NCI-H345 treated with DMSO at 0.1 percent for 48 hours (cell line): ENCODE measurements around the gene ADAMTS16.
A peak's percentile ranks its signal among the peaks of the same experiment; 100 is the strongest.
"Not testable (repeated sequence)": the region's sequence is repeated elsewhere in the genome, so short reads cannot be mapped to it uniquely, and the experiment has no call there.

ENCODE experiments used
- DNase-seq: peaks from one replicate; lab custom pipeline; 2025; ENCODE audit not compliant: unreplicated experiment; lab: John Stamatoyannopoulos, UW

ADAMTS16 gene

DNA sequence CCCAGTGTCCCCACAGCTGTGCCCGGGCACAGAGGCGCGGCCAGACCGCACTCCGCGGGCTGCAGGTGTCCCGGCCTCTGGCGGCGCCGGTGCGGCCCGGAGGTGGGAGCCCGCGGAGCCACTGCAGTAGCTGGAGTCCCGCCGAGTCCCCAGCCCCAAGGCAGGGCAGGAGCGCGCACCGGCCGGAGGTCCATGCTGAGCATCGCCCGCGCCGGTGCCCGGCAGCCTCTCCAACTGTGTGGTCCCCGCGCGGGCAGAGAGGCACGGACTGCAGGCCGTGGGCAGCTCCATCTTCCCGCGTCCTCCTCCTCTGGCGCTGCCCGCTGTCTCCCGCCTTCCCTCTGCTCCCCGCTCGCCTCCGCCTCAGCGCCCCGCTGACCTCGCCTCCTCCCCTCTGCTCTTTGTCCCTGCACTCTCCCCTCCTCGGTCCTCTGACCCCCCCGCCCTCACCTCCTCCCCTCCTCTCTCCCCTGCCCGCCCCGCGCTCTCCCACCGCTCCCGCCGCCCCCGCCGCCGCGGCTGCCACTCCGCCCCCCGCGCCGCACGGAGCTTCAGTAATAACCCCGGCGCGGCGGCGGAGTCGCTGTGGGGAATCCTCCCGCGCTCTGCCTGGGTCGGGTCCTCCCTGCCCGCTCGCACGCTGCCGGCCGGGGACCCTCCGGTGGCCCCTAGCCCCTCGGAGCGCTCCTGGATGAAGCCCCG, at the start of gene ADAMTS16:
Gene ADAMTS16 (plus strand): TSS at position 554 of the 702 bp plus-strand sequence. CDS start 138 bp downstream, at position 692.
- no peak for DNase-seq

GRCh38 chr5:5092149-5092548, 48.0 kb upstream of the ADAMTS16 start:
- no peak for DNase-seq

DNA sequence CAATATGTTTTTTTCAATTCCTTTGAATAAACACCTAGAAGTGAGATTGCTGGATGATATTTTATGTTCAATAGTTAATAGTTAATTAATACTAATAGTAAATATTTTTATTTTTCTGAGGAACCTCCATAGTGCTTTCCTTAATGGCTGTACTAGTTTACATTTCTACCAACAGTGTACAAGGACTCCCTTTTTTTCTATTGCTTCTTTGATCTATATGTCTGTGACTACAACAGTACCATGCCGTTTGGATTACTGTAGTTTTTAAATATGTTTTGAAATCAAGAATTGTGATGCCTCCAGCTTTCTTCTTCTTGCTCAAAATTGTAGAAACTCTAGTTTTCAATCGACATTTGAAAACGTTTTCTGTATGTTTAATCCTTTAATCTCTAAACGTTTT, 39.5 kb upstream of the ADAMTS16 start:
- no peak for DNase-seq

GRCh38 chr5:5101676-5102075, 38.5 kb upstream of the ADAMTS16 start:
- no peak for DNase-seq

DNA sequence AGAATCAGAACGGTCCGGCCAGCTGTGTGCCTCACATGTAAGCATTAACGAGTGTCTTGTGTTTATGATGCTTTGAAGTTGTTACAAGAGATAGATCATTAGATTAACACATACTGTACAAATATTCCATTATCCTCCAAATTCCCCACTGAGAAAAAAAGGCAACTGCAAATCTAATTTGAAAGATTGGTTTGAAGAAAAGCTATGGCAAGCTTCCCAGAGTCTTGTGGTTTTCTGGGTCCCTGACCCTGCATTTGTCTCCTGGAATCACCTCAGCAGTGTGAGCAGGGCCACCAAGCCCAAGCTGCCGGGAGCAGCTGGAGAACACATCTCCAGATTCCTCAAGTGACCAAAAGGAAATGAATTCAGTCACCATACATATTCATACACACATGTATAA, 36.9 kb upstream of the ADAMTS16 start:
- no peak for DNase-seq

GRCh38 chr5:5104550-5104949, 35.6 kb upstream of the ADAMTS16 start:
- DNase-seq: no peak

- DNase-seq: no peak
These were observed 34.6 kb upstream of the ADAMTS16 start for GRCh38 chr5:5105531-5105930.

- no peak for DNase-seq
These were observed 23.2 kb upstream of the ADAMTS16 start for GRCh38 chr5:5116956-5117355.

DNA sequence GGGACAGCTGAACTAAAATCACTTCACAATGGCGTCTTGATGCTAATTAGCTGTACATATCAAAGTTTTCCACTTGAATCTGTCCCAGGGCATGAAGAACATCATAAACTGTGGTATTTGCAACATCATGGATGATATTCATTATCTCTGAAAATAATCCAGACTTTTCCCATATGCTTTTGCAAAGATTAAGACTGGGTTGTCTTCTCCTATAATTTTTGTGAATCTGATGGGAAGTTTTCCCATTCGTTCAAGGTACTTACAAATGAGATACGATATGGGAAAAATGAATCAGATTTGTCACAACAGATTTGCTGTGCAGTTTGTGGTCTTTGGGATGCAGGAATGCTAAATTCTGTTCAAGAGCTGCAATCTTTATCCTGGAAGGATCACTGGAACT, 17.4 kb upstream of the ADAMTS16 start:
- DNase-seq: no peak

DNA sequence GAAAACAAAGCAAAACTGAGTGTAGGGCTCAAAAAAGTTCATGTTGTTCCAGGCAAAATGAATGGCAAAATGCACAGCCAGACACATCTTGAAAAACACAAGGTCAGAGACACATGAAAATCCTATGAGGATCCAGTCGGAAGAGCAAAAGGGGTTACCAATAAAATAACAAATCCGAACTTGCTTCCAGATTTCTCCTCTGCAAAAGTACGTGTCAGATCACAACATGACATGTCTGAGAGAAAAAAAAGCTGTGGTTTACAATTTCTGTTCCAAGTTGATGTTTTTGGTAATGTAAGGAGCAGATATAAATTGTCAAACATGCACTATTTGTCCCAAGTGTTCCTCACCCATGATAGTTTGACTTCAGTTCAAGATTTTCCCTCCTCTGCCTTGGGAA, 15.9 kb upstream of the ADAMTS16 start:
- no peak for DNase-seq

DNA sequence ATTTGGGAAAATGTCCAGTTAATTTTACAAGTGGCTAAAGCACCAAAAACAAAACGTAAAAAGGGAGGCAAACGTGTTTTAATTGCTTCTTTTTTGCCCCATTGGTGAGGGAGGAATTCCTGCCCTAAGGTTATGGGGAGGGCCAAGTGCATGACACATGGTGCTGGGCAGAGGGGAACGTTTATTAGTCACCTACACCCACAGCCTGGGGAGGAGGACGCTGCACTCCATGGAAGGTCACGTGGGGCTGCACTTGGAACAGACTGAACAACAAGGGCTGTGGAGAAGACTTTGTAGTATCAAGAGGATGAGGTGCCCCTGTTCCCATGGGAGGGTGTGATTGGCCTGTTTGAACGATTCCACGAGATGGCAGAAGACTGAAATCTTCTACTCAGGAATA, 13.7 kb upstream of the ADAMTS16 start:
- no peak for DNase-seq

DNA sequence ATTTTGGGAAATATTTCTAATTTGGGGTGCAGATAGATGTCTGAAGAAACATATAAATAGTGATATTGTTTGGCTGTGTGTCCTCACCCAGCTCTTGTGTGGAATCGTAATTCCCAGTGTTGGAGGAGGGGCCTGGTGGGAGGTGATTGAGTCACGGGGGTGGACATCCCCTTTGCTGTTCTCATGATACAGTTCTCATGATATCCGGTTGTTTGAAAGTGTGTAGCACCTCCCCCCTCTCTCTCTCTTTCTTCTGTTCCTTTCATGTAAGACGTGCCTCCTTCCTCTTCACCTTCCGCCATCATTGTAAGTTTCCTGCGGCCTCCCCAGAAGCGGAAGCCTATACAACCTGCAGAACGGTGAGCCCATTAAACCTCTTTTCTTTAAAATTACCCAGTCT, 11.4 kb upstream of the ADAMTS16 start:
- no peak for DNase-seq

DNA sequence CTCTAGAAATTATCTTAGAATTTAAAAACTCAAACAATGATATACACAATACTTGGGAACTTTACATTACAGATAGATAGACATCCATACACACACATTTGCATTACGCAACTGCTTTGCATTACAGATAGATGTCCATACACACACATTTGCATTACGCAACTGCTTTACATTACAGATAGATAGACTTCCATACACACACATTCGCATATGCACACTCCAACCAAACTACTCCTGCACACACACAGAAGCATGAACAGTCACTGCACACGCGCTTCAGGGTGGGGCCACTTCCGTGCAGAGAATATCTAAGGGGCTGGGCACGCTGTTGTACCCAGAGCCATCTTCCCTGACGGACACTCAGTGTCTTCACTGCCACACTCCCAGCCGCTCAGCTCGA, 7.9 kb upstream of the ADAMTS16 start:
- no peak for DNase-seq

- DNase-seq: no peak
These were observed 7.3 kb upstream of the ADAMTS16 start for GRCh38 chr5:5132693-5133295.

DNA sequence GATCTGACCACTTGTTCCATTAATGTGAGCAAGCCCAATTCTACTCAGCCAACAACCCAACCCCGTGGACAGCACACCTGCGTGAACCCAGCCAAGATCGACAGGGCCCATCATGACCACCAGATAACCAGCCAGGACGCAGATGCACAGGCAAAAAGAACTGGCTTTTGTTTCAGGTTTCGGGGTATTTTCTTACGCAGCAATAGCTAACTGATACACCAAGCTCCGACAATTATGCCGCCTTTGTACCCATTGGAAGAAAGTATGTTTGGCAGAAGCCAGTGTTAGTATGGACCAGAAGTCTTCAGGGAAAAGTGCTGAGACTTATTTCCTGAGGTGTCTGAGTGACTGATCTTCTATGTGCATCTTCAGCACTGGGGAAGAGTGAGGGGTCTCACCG, 6.0 kb upstream of the ADAMTS16 start:
- DNase-seq: no peak

DNA sequence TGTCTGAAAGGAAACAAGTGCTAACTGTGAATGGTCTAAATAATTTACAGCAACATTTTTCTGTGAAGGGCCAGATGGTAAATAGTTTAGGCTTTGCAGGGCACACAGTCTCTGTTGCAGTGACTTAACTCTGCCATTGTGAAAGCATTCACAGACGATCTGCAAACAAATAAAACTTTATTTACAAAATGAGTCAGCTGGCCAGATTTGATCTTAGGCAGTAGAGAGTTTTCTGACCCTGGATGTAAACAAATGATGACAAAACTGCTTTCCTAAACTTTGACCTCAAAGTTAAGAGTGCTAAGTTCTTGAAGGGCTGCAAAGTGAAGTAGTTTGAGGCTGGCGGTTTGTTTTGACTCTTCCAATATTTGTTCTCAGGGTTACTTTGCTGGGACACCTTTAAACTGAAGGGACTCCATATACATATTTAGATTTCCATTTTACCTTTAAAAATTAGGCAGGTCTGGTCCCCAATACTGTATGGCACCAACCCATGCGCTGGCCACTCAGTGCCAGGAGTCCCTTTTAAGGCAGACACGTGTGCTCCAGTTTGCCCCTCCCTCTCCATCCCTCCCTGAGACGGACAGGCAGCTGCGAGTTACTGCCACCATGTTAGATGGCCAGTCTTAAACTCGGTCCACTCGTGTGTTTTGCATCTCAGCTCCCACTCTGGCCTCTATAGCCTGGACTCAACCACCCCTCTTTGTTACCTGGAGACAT, 4.0 kb upstream of the ADAMTS16 start:
- DNase-seq: no peak

DNA sequence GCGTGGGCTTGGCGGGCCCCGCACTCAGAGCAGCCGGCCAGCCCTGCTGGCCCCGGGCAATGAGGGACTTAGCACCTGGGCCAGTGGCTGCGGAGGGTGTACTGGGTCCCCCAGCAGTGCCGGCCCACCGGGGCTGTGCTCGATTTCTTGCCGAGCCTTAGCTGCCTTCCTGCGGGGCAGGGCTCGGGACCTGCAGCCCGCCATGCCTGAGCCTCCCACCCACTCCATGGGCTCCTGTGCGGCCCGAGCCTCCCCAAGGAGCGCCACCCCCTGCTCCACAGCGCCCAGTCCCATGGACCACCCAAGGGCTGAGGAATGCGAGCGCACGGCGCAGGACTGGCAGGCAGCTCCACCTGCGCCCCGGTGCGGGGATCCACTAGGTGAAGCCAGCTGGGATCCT, 2.3 kb upstream of the ADAMTS16 start:
- not testable (repeated sequence) for DNase-seq

GRCh38 chr5:5139336-5139776, 774 bp upstream of the ADAMTS16 start:
- no peak for DNase-seq

DNA sequence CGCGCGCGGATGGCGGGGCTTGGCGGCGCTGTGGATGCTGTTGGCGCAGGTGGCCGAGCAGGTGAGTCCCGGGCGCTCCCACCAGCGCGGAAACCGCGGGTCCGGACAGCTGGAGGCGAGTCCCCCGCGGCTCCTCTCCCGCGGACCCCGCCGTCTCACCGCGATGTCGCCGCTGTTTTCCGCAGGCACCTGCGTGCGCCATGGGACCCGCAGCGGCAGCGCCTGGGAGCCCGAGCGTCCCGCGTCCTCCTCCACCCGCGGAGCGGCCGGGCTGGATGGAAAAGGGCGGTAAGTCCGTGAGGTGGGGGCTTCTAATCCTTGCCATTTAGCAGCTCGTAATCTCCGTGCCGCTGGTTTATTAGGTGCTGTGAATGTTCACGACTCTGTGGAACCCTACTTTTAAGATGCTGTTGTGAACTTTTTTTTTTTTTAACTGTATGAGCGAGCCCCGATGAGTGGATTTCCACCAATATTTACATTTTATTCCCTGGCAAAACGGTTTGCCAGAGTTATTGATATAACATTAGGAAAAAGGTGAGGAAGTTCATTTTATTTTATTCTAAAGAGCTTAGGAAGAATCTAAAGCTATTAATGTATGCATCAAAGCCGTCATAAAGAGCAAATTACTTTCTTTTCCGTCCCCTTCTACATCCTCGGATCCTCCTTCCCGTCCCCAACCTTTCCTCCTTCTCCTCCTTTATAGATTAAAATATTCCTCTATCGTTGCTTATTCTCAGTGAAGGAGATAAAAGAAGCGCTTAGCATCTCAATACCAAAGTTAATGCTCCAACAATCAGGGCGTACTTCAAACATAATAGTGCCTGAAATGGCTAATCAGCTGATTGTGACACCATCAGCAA, 579 bp downstream of the ADAMTS16 start:
- DNase-seq: peak; percentile 17

DNA sequence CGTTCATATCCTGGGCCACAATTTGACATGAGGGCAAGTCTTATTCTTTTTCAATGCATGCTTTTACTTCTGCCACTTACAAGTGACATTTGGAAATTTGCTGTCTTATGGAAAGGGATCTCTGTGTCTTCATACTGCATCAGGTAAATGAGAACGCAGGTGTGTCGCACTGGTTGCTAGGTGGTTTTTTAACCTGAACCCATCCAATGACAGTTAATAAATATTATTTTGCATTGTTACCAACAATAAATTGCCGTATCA, 1.1 kb downstream of the ADAMTS16 start:
- no peak for DNase-seq
